Measurements from ENCODE around the gene USP25.

USP25 gene

DNA sequence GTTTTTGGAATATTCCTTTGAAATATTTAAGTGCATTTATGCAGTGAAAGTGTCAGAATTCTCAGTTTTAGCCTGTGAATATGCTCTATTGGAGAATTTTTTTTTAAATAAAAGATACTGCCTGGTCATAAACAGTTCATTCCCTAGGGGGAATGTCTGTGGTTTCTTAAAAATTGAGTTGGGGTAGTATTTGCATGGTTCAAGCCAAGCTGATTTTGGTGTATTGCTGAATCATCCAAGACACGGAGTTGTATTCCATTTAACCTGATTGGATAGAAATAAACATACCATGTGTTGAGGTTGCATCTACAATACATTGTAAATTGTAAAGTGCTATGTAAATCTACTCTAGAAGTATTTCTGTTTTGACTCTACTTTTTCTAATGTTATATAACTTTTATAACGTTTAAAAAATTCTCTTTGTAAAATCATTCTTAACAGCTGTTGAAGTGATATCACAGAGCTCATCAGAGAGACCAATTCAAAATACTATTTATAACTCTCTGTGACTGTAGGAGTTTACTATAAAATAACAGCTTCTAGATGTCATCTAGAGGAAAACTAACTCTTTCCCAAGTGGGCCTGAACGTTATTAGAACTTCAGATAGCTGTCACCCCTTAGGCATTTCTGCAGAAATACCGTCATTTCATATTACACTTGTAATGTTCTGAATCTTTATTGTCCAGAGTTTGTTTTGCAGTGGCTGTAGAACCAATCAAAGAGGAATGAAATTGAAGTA is 199.1 kb downstream of the USP25 start:
- H3K27ac ChIP-seq (ENCODE audit: insufficient read depth, low read depth, low read length, poor library complexity, severe bottlenecking) = no peak overlapping the region

DNA sequence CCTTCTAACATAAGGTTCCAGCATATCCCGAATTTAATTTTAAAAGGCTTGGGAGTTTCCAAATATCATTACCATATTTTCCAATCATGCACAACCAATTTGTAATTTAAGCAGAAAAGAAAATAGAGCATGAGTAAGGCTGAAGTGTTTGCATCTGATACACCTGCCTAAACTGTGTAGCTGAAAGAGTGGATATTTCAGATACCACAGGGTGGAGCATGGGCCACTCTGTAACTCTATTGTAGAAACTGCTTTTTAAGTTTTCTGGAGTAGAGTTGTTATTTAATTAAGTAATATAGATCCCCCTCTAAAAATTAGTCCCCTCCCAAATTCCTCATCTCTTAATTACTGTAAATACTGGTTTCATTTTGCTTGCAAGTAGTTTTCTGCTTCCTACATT is 199.8 kb downstream of the USP25 start:
- Histone ChIP-seq H3K9me3 (ENCODE audit: control insufficient read depth, low read length) (no peaks in the 10 kb centered on the region), H3K4me1 (ENCODE audit: control insufficient read depth, insufficient read depth, low read length) (no peaks in the 10 kb centered on the region), H3K27ac (ENCODE audit: insufficient read depth, low read depth, low read length, poor library complexity, severe bottlenecking) (no peak overlapping the region), H3K36me3 (ENCODE audit: control insufficient read depth, insufficient read depth, low read length) (no peaks in the 10 kb centered on the region), H3K27me3 (ENCODE audit: control insufficient read depth, insufficient read depth, low read length, poor library complexity, severe bottlenecking) (no peaks in the 10 kb centered on the region), H3K4me3 (ENCODE audit: insufficient read depth, low read depth, low read length) (no peak overlapping the region)
- 100% methylated on average over 1 of the region's 1 CpG; no CpG with 5 or more reads in 1 of the 2 experiments for WGBS, 2 experiments

More for the DNA sequence above, 199.1 kb downstream of the USP25 start:
- WGBS, 2 experiments = 79 to 80% methylated on average over 3 of the region's 4 CpGs
- Histone ChIP-seq H3K4me3 (ENCODE audit: insufficient read depth, low read depth, low read length) (no peak overlapping the region), H3K4me1 (ENCODE audit: control insufficient read depth, insufficient read depth, low read length) (no peaks in the 10 kb centered on the region), H3K36me3 (ENCODE audit: control insufficient read depth, insufficient read depth, low read length) (no peaks in the 10 kb centered on the region), H3K27me3 (ENCODE audit: control insufficient read depth, insufficient read depth, low read length, poor library complexity, severe bottlenecking) (no peaks in the 10 kb centered on the region), H3K9me3 (ENCODE audit: control insufficient read depth, low read length) (no peaks in the 10 kb centered on the region)

Data from ectodermal cell (in vitro differentiated cells).